KOPT-K1 (cell line): ENCODE results near the gene SLC22A7.
"Not testable (repeated sequence)": the region's sequence is repeated elsewhere in the genome, so short reads cannot be mapped to it uniquely, and the experiment has no call there.

Experiments
- H3K27ac ChIP-seq: fragments of 200-600 bp; sonication (generic); 2 replicates; pipeline ENCODE4 v1.5.1; 2016; ENCODE audit warnings: antibody characterized with exemption, mild to moderate bottlenecking, low read depth, low read length; ENCODE audit not compliant: poor library complexity, severe bottlenecking
- H3K36me3 ChIP-seq: fragments of 200-600 bp; sonication (generic); 2 replicates; pipeline ENCODE4 v1.5.1; 2017; ENCODE audit warnings: antibody characterized with exemption, mild to moderate bottlenecking, low read length, moderate library complexity; ENCODE audit not compliant: insufficient read depth
- H3K9me3 ChIP-seq: fragments of 200-600 bp; sonication (generic); 2 replicates; pipeline ENCODE4 v1.5.1; 2017; ENCODE audit warnings: antibody characterized with exemption, low read length, mild to moderate bottlenecking; ENCODE audit not compliant: insufficient read depth, poor library complexity, severe bottlenecking

SLC22A7 gene

GRCh38 chr6:43313813-43314212, 15.8 kb downstream of the SLC22A7 start:
- Histone ChIP-seq H3K36me3 (no peaks in the 10 kb centered on the region), H3K9me3 (no peaks in the 10 kb centered on the region), H3K27ac (no peak overlapping the region)

- Histone ChIP-seq H3K36me3 (no peaks in the 10 kb centered on the region), H3K27ac (no peak overlapping the region), H3K9me3 (no peaks in the 10 kb centered on the region)
Observed at GRCh38 chr6:43318011-43318410, 20.0 kb downstream of the SLC22A7 start.

GRCh38 chr6:43325876-43326275, 27.8 kb downstream of the SLC22A7 start:
- Histone ChIP-seq H3K36me3 (no peaks in the 10 kb centered on the region), H3K9me3 (no peaks in the 10 kb centered on the region), H3K27ac (no peak overlapping the region)

GRCh38 chr6:43328528-43328927, 30.5 kb downstream of the SLC22A7 start:
- H3K36me3 ChIP-seq, result no peaks in the 10 kb centered on the region
- H3K9me3 ChIP-seq, result no peaks in the 10 kb centered on the region
- H3K27ac ChIP-seq, result no peak overlapping the region

GRCh38 chr6:43331470-43331869, 33.4 kb downstream of the SLC22A7 start:
- no peaks in the 10 kb centered on the region for H3K9me3 ChIP-seq
- no peak overlapping the region for H3K27ac ChIP-seq
- H3K36me3 ChIP-seq, result peaks cover 4% of the 10 kb centered on the region; the same call in 1 of the 2 replicates

- Histone ChIP-seq H3K36me3 (peaks cover 7% of the 10 kb centered on the region; the same call in 1 of the 2 replicates), H3K9me3 (no peaks in the 10 kb centered on the region), H3K27ac (no peak overlapping the region)
Observed at GRCh38 chr6:43331891-43332290, 33.8 kb downstream of the SLC22A7 start.

- H3K9me3 ChIP-seq, result no peaks in the 10 kb centered on the region
- H3K36me3 ChIP-seq, result peaks cover 34% of the 10 kb centered on the region
- H3K27ac ChIP-seq, result no peak overlapping the region
Observed at GRCh38 chr6:43334466-43335095, 36.5 kb downstream of the SLC22A7 start.

GRCh38 chr6:43335469-43335868, 37.4 kb downstream of the SLC22A7 start:
- H3K9me3 ChIP-seq, result no peaks in the 10 kb centered on the region
- H3K36me3 ChIP-seq, result peaks cover 42% of the 10 kb centered on the region
- H3K27ac ChIP-seq, result no peak overlapping the region

GRCh38 chr6:43336382-43336781, 38.3 kb downstream of the SLC22A7 start:
- no peak overlapping the region for H3K27ac ChIP-seq
- peaks cover 52% of the 10 kb centered on the region for H3K36me3 ChIP-seq
- no peaks in the 10 kb centered on the region for H3K9me3 ChIP-seq

- Histone ChIP-seq H3K27ac (no peak overlapping the region), H3K9me3 (no peaks in the 10 kb centered on the region), H3K36me3 (peaks cover 70% of the 10 kb centered on the region)
Observed at GRCh38 chr6:43338243-43338642, 40.2 kb downstream of the SLC22A7 start.

- Histone ChIP-seq H3K27ac (no peak overlapping the region), H3K36me3 (peaks cover 77% of the 10 kb centered on the region), H3K9me3 (no peaks in the 10 kb centered on the region)
Observed at GRCh38 chr6:43339168-43339567, 41.1 kb downstream of the SLC22A7 start.

GRCh38 chr6:43346243-43346642, 48.2 kb downstream of the SLC22A7 start:
- not testable (repeated sequence) for H3K9me3 ChIP-seq, H3K27ac ChIP-seq
- H3K36me3 ChIP-seq, result peaks cover 89% of the 10 kb centered on the region

- H3K36me3 ChIP-seq, result peaks cover 87% of the 10 kb centered on the region
- H3K9me3 ChIP-seq, result no peaks in the 10 kb centered on the region
- no peak overlapping the region for H3K27ac ChIP-seq
Observed at GRCh38 chr6:43347021-43347420, 49.0 kb downstream of the SLC22A7 start.

GRCh38 chr6:43347444-43347843, 49.4 kb downstream of the SLC22A7 start:
- H3K9me3 ChIP-seq, result no peaks in the 10 kb centered on the region
- H3K27ac ChIP-seq, result no peak overlapping the region
- peaks cover 87% of the 10 kb centered on the region for H3K36me3 ChIP-seq

- not testable (repeated sequence) for H3K9me3 ChIP-seq, H3K27ac ChIP-seq
- H3K36me3 ChIP-seq, result peaks cover 84% of the 10 kb centered on the region
Observed at GRCh38 chr6:43351951-43352350, 53.9 kb downstream of the SLC22A7 start.
